HUES48 (cell line): ENCODE measurements around the gene STAT3.
A peak's percentile ranks its signal among the peaks of the same experiment; 100 is the strongest.
"Not testable (repeated sequence)": the region's sequence is repeated elsewhere in the genome, so short reads cannot be mapped to it uniquely, and the experiment has no call there.

Experiments used
- H3K27ac ChIP-seq: one replicate; pipeline ENCODE4 v1.7.0; 2013; ENCODE audit warnings: low read depth, low read length, inconsistent platforms
- H3K27me3 ChIP-seq: 2 replicates; pipeline ENCODE4 v1.6.1; 2013; ENCODE audit warnings: mild to moderate bottlenecking, low read length; ENCODE audit not compliant: control insufficient read depth, insufficient read depth
- H3K36me3 ChIP-seq: 2 replicates; pipeline ENCODE4 v1.6.1; 2013; ENCODE audit warnings: low read length; ENCODE audit not compliant: control insufficient read depth, insufficient read depth
- H3K4me1 ChIP-seq: 2 replicates; pipeline ENCODE4 v1.6.1; 2013; ENCODE audit warnings: mild to moderate bottlenecking, low read length; ENCODE audit not compliant: control insufficient read depth, insufficient read depth
- H3K4me3 ChIP-seq: 2 replicates; pipeline ENCODE4 v1.5.1; 2013; ENCODE audit warnings: mild to moderate bottlenecking, low read depth, low read length
- H3K9ac ChIP-seq: 2 replicates; pipeline ENCODE4 v1.6.1; 2013; ENCODE audit warnings: mild to moderate bottlenecking, low read depth, low read length, moderate library complexity
- H3K9me3 ChIP-seq: 2 replicates; pipeline ENCODE4 v1.6.1; 2013; ENCODE audit warnings: low read length; ENCODE audit not compliant: control insufficient read depth, insufficient read depth

Gene STAT3

DNA sequence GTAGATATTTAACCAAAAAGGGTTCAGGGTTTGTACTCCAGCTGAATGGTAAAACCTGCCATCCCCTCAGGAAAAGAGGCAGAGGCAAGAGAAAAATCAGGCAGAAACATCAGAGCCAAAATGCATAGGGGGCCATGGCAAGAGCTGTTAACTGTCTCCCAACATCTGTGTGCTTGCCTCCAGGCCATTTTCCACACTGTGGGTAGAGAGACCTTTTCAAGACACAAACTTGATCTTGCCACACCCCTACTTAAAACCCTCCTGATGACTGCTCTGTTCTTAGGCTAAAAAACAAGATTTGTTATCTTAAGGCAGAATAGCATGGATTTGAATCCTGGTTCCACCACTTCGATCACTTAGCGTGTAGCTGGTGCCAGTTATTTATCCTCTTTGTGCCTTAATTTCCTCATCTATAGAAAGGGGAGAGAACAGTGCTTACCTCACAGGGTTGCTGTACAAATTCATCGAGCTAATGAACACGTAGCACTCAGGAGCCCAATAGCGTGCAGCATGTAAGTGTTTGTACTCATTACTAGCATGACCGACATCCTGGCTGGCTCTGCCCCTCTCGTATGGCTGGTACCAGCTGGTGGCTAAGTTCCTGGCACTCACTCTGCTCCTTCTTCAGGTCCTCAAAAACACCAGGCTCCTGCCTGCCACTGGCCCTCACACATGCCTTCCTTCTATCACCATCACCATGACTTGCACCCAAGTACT lies 25.8 kb downstream of the STAT3 start:
- Histone ChIP-seq H3K27me3 (no peaks in the 10 kb centered on the region), H3K9ac (no peak overlapping the region), H3K36me3 (no peaks in the 10 kb centered on the region), H3K27ac (peak overlapping the region; percentile 51), H3K9me3 (no peaks in the 10 kb centered on the region), H3K4me3 (no peak overlapping the region), H3K4me1 (peaks cover 31% of the 10 kb centered on the region)

DNA sequence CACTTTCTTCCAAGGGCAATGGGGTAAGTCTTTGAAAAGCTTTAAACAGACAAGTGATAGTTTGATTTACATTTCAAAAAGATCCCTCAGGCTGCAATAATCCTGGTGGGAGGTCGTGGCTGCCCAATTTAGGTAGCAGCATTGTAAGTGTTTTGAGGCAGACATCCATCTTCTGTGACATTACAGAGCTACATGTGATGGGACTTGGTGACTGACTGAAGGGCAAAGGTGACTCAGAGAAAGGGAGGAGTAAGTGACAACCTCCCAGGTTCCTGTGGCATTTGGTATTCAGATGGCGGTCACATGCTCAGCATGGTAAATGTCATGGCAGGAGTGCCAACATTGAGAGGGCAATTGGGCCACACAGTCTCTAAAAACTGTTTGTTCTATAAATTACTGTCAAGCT lies 26.5 kb downstream of the STAT3 start:
- Histone ChIP-seq H3K9me3 (no peaks in the 10 kb centered on the region), H3K27ac (peak overlapping the region; percentile 51), H3K36me3 (no peaks in the 10 kb centered on the region), H3K9ac (no peak overlapping the region), H3K4me3 (no peak overlapping the region), H3K27me3 (no peaks in the 10 kb centered on the region), H3K4me1 (peaks cover 29% of the 10 kb centered on the region)

DNA sequence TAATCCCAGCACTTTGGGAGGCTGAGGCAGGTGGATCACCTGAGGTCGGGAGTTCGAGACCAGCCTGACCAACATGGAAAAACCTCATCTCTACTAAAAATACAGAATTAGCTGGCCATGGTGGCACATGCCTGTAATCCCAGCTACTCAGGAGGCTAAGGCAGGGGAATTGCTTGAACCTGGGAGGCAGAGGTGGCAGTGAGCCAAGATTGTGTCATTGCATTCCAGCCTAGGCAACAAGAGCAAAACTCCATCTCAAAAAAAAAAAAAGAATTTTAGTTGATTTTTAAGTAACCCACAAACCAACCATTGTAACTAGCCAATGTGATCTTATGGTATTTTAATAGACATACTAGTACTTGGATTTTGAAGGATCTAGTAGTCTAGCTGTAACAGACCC lies 27.9 kb downstream of the STAT3 start:
- H3K4me3 ChIP-seq, H3K27ac ChIP-seq, H3K9ac ChIP-seq, H3K27me3 ChIP-seq, H3K9me3 ChIP-seq, H3K36me3 ChIP-seq: not testable (repeated sequence)
- peaks cover 22% of the 10 kb centered on the region for H3K4me1 ChIP-seq

- no peak overlapping the region for H3K9ac ChIP-seq
- H3K27me3 ChIP-seq: no peaks in the 10 kb centered on the region
- no peak overlapping the region for H3K4me3 ChIP-seq
- H3K4me1 ChIP-seq: peaks cover 22% of the 10 kb centered on the region
- H3K27ac ChIP-seq: no peak overlapping the region
- H3K9me3 ChIP-seq: no peaks in the 10 kb centered on the region
- H3K36me3 ChIP-seq: no peaks in the 10 kb centered on the region
Observed at GRCh38 chr17:42359133-42359532, 29.1 kb downstream of the STAT3 start.

GRCh38 chr17:42358434-42358833 lies 29.8 kb downstream of the STAT3 start:
- Histone ChIP-seq H3K27ac (no peak overlapping the region), H3K4me1 (peaks cover 22% of the 10 kb centered on the region), H3K9me3 (no peaks in the 10 kb centered on the region), H3K36me3 (no peaks in the 10 kb centered on the region), H3K4me3 (no peak overlapping the region), H3K9ac (no peak overlapping the region), H3K27me3 (no peaks in the 10 kb centered on the region)

GRCh38 chr17:42354956-42355843 lies 33.0 kb downstream of the STAT3 start:
- Histone ChIP-seq H3K4me1 (no peaks in the 10 kb centered on the region; the same call in 1 of the 2 replicates), H3K27ac (no peak overlapping the region)

DNA sequence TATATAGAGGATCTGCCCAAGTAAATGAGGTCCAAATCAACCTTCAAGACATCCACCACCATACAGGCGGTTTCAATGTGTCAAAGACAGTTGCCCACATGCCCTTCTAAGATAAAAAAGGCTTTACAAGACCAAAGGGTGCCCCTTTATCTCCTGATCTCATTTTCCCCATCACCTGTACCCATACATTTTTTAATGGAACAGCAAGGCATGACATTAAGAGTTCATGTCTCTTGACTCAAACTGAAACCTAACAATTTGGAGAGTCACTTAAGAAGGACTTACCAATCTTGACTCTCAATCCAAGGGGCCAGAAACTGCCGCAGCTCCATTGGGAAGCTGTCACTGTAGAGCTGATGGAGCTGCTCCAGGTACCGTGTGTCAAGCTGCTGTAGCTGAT lies 40.1 kb downstream of the STAT3 start:
- no peak overlapping the region for H3K4me3 ChIP-seq
- H3K36me3 ChIP-seq: peaks cover 34% of the 10 kb centered on the region
- H3K9ac ChIP-seq: no peak overlapping the region
- no peaks in the 10 kb centered on the region for H3K9me3 ChIP-seq
- no peaks in the 10 kb centered on the region for H3K27me3 ChIP-seq
- H3K4me1 ChIP-seq: peaks cover 18% of the 10 kb centered on the region
- no peak overlapping the region for H3K27ac ChIP-seq

More at GRCh38 chr17:42354956-42355843, 33.0 kb downstream of the STAT3 start:
- no peak overlapping the region for H3K9ac ChIP-seq
- H3K36me3 ChIP-seq: no peaks in the 10 kb centered on the region
- H3K4me3 ChIP-seq: no peak overlapping the region
- no peaks in the 10 kb centered on the region for H3K9me3 ChIP-seq
- no peaks in the 10 kb centered on the region for H3K27me3 ChIP-seq

DNA sequence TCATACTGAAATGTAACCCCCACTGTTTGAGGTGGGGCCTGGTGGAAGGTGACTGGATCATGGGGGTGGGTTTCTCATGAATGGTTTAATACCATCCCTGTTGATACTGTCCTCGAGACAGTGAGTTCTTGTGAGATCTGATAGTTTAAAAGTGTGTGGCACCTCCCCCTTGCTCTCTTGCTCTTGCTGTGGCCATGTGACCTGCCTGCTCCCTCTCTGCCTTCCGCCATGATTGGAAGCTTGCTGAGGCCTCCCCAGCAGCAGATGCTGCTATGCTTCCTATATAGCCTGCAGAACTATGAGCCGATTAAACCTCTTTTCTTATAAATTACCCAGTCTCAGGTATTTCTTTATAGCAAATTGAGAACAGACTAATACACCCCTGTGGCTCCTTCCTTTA lies 40.6 kb downstream of the STAT3 start:
- peaks cover 18% of the 10 kb centered on the region for H3K4me1 ChIP-seq
- no peaks in the 10 kb centered on the region for H3K9me3 ChIP-seq
- no peaks in the 10 kb centered on the region for H3K27me3 ChIP-seq
- H3K36me3 ChIP-seq: peaks cover 39% of the 10 kb centered on the region
- H3K4me3 ChIP-seq: no peak overlapping the region
- no peak overlapping the region for H3K27ac ChIP-seq
- H3K9ac ChIP-seq: no peak overlapping the region

- Histone ChIP-seq H3K9ac (no peak overlapping the region), H3K27ac (no peak overlapping the region), H3K36me3 (peaks cover 43% of the 10 kb centered on the region), H3K27me3 (no peaks in the 10 kb centered on the region), H3K9me3 (no peaks in the 10 kb centered on the region), H3K4me1 (peaks cover 18% of the 10 kb centered on the region), H3K4me3 (no peak overlapping the region)
Observed at GRCh38 chr17:42347198-42347597, 41.0 kb downstream of the STAT3 start.

DNA sequence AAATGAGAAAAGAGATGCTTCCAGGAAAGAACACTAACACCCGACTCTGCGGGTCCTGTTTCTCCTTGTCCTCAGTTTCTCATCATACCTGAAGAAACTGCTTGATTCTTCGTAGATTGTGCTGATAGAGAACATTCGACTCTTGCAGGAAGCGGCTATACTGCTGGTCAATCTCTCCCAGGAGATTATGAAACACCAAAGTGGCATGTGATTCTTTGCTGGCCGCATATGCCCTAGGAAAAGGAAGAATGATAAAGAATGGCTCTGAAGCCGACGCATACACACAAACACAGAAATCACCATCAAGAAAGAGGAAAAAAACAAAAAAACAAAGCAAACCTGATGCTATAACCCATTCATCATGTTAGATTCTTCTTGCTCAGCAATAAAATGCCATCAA lies 41.8 kb downstream of the STAT3 start:
- Histone ChIP-seq H3K4me3 (no peak overlapping the region), H3K36me3 (peaks cover 50% of the 10 kb centered on the region), H3K27me3 (no peaks in the 10 kb centered on the region), H3K4me1 (peaks cover 18% of the 10 kb centered on the region), H3K9ac (no peak overlapping the region), H3K9me3 (no peaks in the 10 kb centered on the region), H3K27ac (no peak overlapping the region)

DNA sequence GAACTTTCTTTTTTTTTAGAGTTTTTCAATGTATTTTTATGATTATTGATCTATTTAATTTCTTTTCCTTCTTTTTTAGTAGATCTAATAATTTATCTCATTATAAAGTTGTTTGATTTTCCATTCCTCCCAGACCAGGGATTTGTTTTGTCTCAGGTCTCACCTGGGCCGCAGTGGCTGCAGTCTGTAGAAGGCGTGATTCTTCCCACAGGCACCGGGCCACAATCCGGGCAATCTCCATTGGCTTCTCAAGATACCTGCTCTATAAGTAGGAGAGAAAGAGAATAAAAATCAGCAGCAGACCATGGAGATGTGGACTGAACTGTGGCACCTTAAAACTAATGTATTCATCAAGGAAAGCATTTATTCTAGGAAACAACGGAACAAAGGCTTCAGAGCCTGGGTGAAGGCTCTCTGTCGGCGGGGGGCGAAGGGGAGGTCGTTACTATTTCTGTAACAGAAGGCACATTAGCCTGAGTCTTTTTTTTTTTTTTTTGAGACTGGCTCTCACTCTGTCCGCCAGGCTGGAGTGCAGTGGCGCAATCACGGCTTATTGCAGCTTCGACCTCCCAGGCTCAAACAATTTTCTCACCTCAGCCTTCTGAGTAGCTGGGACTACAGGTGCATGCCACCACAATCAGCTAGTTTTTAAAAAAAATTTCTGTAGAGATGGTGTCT lies 42.7 kb downstream of the STAT3 start:
- Histone ChIP-seq H3K9ac (no peak overlapping the region), H3K27me3 (no peaks in the 10 kb centered on the region), H3K9me3 (no peaks in the 10 kb centered on the region), H3K4me3 (no peak overlapping the region), H3K4me1 (peaks cover 18% of the 10 kb centered on the region), H3K27ac (no peak overlapping the region), H3K36me3 (peaks cover 59% of the 10 kb centered on the region)
